SK-N-SH (cell line): ENCODE measurements around the gene CHAT.

Source experiments
- EP300 ChIP-seq, 2 experiments: IDR thresholded peaks; 2 replicates each; pipeline versions ENCODE4 v1.4.0 to v1.6.1; 2012; ENCODE audit warnings: borderline replicate concordance in 1 of 2, low read depth in 1 of 2, low read length in 1 of 2
- POLR2AphosphoS5 ChIP-seq: IDR thresholded peaks from 2 replicates; pipeline ENCODE4 v1.6.1; 2012; ENCODE audit warnings: low read depth, low read length
- RAD21 ChIP-seq: IDR thresholded peaks from 2 replicates; pipeline ENCODE4 v1.6.1; 2012; ENCODE audit warnings: mild to moderate bottlenecking, low read length
- RFX5 ChIP-seq: IDR thresholded peaks from 2 replicates; pipeline ENCODE4 v1.6.1; 2012; ENCODE audit warnings: mild to moderate bottlenecking, improper control_type of control experiment, low read length
- RXRA ChIP-seq: IDR thresholded peaks from 2 replicates; pipeline ENCODE4 v1.4.0; 2012; ENCODE audit warnings: low read depth, mild to moderate bottlenecking, borderline replicate concordance
- SIN3A ChIP-seq: IDR thresholded peaks from 2 replicates; pipeline ENCODE4 v1.6.1; 2012; ENCODE audit warnings: low read depth, mild to moderate bottlenecking, low read length, moderate library complexity, borderline replicate concordance
- YY1 ChIP-seq: IDR thresholded peaks from 2 replicates; pipeline ENCODE4 v1.4.0; 2012; ENCODE audit warnings: low read depth, mild to moderate bottlenecking
- ZBTB33 ChIP-seq: IDR thresholded peaks from 2 replicates; pipeline ENCODE4 v1.4.0; 2012; ENCODE audit warnings: low read depth, borderline replicate concordance
- TF ChIP-seq, protein P1 (sequence below): fragments of 200-600 bp; sonication (generic); IDR thresholded peaks from 2 replicates; pipeline ENCODE4 v1.6.1; 2017; ENCODE audit warnings: antibody characterized with exemption, mild to moderate bottlenecking, moderate library complexity
- TF ChIP-seq, protein P2 (sequence below): IDR thresholded peaks from 2 replicates; pipeline ENCODE4 v1.4.0; 2012; ENCODE audit warnings: low read depth

- TF ChIP-seq, protein P1, sequence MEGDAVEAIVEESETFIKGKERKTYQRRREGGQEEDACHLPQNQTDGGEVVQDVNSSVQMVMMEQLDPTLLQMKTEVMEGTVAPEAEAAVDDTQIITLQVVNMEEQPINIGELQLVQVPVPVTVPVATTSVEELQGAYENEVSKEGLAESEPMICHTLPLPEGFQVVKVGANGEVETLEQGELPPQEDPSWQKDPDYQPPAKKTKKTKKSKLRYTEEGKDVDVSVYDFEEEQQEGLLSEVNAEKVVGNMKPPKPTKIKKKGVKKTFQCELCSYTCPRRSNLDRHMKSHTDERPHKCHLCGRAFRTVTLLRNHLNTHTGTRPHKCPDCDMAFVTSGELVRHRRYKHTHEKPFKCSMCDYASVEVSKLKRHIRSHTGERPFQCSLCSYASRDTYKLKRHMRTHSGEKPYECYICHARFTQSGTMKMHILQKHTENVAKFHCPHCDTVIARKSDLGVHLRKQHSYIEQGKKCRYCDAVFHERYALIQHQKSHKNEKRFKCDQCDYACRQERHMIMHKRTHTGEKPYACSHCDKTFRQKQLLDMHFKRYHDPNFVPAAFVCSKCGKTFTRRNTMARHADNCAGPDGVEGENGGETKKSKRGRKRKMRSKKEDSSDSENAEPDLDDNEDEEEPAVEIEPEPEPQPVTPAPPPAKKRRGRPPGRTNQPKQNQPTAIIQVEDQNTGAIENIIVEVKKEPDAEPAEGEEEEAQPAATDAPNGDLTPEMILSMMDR = no peak
- TF ChIP-seq POLR2AphosphoS5 (no peak), YY1 (no peak), RFX5 (no peak), RAD21 (no peak), RXRA (no peak), SIN3A (no peak), ZBTB33 (no peak), EP300 (IDR thresholded peaks at IDR 0.05; ENCODE audit: borderline replicate concordance in 1 of 2, low read depth in 1 of 2, low read length in 1 of 2) (no peak)
- TF ChIP-seq, protein P2, sequence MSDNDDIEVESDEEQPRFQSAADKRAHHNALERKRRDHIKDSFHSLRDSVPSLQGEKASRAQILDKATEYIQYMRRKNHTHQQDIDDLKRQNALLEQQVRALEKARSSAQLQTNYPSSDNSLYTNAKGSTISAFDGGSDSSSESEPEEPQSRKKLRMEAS = no peak
Observed at GRCh38 chr10:49564461-49565009, 49.3 kb upstream of the CHAT start.
